Right hindlimb (tissue), 1 donor: ENCODE results near the gene SH2D3C.
A peak's percentile ranks its signal among the peaks of the same experiment; 100 is the strongest.

Experiments
- DNase-seq: peaks from one replicate; pipeline ENCODE4 v3.0.0-alpha.2; 2018

The SH2D3C gene

DNA sequence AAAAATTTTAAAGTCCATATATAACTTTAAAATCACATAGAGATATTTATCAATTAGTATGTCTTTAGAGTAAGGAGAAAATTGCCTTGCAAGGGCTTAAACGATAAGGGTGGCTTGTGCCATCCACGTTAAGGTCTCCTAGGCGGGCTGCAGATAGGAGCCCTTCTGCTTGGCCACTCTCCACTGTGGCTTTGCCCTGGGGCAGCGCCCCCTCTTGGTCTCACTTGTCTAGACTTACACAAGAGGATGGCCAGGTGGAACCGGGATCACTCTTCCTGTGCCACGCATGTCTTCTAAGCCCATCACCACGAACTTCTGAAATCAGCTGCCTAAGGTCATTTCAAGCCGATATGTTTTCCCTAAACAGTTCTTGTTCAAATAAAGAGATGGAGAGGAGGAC is 27.2 kb upstream of the SH2D3C start:
- no peak for DNase-seq

DNA sequence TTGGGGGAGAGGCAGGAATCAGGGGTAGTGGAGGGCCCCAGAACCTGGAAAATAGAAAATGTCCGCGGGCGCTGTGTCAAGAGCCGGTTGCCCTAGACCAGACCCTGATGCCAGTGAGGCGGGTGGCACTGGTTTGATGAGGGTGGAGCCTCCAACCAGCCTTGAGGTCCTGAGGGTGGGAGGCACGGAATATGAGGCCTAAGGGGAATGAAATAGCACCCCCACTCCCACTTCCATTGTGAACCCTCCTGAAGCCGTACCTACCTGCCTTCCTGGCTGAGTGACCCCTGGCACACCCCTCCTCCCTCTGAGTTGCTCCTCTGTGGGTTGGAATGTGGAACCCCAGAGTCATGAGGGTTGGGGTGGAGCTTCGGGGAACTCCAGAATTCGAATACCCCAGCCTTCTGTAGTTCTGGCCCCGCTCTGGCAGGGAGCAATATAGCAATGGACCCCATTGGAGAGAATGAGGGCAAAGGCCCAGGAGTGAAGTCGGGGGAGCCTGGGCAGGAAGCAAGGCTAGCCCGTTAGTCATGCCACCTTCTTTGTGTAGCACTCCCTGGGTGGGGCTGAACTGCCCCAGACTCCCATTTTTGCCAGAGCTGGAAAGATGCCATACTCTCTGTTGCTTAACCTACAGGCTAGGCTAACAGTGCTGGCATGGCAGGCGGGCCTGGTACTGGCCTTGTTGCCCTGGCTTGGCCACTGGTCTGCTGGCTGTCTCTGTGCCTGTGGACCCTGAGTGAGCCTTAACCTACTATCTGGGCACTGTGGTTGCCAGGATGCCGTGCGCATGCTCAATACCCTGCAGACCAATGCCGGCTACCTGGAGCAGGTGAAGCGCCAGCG is 25.3 kb upstream of the SH2D3C start:
- DNase-seq: no peak

DNA sequence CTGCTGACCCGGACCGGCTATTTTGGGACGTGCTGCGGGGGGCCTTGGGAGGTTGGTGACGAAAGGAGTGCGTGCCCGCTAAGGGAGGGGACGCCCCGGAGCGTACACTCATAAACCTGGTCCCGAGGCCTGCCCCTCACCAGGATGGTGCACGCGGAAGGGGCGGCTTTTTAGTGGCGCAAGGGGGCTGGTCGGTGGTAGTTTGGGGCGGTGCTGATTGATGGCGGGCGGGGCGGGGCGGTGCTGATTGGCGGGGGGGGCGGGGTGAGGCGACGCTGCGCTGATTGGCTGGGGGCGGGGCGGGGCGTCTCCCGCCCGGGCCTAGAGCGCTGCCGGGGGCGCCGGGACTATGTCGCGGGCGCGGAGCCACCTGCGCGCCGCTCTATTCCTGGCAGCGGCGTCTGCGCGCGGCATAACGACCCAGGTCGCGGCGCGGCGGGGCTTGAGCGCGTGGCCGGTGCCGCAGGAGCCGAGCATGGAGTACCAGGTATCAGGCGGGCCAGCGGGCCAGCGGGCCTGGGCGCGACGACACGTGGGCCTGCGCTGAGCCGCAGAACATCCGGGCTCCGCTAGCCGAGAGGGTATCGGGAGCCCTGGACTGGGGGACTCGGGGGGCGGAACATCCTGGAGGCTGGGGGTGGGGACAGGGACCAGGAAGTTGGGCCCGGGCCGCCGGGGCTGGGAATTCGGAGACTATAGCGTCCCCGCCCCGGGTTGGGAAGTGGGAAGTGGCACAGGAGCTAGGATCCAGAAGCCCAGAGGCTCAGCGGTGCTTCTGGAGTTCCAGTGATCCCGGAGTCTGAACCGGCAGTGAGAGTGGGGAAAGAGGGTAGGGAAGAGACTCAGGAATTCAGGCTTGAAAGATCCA is 24.3 kb upstream of the SH2D3C start, which contains the start of gene FPGS:
TSS of gene FPGS (plus strand) at position 307 of the 868 bp plus-strand sequence. CDS start at position 350, 43 bp downstream.
- peak; percentile 94 for DNase-seq

DNA sequence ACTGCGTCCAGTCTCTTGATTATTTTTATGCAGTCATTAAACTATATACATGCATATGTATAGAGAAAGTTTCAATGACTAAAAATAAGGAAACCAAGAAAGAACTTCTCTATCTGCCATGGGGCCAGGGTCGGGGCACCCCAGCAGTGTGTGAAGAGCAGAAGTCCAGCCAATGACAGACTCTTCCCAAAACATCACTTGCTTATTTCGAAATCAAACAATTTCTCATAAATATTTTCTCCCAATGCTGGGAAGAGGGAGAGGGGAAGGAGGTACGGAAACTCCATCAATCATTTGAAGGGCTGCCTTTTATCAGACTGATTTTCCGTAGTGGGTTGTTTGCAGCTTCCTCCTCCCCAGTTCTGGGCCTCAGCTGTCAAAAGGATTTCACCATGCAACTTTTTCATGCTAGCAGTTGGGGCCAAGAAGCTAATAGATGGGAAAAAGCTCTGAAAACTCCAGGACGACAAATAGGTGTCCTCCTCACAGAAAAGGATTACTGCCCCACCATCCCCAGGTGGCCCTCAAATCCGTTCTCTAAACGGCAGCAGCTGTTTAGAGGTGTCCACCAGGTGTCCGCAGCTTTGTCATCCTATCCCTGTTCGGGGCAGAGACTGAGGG is 23.6 kb upstream of the SH2D3C start:
- DNase-seq: no peak

DNA sequence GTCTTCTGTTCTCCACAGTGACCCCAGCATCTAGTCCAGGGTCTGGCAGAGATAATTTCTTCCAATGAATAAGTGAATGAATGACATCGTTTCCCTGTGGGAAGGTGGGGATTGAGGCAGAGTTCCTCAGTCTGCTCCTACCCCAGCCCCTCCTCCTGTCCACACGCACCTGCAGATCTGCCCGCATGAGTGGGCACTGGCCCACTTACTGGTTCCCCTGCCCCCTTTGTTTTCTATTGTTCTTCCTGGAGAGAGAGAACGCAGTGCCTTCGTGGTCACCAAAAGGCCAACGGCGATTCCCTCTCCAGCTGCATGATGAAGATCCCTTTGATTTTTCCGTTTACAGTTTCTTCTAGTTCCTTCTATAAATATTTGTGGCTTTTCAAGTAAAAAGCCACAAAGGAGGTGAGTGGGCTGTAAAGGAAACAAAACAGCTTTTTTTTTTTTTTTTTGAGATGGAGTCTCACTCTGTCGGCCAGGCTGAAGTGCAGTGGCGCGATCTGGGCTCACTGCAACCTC is 18.4 kb upstream of the SH2D3C start:
- no peak for DNase-seq

DNA sequence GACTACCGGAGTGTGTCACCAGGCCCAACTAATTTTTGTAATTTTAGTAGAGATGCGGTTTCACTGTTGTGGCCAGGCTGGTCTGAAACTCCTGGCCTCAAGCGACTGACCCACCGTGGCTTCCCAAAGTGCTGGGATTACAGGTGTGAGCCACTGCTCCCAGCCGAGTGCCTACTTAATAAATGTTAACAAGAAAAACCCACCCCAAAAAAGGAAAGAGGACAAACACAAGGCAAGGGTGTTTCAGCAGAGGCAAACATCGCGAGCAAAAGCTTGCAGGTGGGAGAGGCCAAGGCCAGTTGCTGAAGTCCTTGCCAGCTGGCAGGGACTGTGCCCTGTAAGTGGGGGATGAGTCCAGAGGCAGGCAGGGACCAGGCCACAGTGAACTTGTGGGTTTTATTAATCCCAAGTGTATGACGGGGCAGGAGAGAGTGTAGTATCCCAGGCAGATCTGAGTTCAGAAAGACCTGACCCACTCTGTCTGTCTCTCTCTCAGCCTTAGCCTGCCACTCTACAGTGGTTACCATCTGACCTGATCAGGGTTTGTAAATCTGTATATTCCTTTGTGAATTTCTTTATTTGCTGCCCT is 17.9 kb upstream of the SH2D3C start:
- no peak for DNase-seq

DNA sequence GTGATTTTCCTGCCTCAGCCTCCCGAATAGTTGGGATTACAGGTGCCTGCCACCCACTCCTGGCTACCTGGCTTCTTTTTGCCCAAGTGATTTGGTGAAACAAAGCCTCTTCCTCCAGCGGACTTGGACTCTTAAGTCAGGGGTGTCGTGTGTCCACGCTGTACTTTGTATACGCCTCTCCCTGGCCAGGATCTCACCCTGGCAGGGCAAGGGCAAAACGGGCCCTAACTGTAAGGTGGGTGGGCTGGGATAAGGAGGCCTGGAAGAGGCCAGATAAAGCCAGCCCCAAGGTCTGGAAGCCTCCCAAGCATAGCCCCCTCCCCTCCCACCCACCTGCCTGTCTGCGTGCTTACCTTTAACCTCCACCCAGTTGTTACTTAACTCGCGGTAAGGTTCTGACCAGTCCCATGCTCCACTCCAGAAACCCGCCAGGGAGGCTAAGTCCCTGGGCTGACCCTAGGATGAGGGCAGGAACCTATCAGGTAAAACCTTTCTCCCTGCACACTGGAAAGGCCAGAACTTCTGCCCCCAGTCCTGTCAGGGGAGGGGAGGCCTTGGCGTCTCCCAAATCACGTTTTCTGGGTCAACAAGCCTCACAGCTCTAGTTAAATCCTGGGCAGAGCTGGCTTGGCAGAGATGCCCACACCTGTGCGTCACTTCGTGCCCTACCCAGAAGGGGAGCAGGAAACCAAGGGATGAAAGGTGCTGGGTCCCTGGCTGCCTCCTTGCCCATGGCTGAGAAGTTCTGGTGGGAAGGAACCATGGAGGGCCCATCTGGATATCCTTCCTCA is 15.7 kb upstream of the SH2D3C start:
- no peak for DNase-seq

DNA sequence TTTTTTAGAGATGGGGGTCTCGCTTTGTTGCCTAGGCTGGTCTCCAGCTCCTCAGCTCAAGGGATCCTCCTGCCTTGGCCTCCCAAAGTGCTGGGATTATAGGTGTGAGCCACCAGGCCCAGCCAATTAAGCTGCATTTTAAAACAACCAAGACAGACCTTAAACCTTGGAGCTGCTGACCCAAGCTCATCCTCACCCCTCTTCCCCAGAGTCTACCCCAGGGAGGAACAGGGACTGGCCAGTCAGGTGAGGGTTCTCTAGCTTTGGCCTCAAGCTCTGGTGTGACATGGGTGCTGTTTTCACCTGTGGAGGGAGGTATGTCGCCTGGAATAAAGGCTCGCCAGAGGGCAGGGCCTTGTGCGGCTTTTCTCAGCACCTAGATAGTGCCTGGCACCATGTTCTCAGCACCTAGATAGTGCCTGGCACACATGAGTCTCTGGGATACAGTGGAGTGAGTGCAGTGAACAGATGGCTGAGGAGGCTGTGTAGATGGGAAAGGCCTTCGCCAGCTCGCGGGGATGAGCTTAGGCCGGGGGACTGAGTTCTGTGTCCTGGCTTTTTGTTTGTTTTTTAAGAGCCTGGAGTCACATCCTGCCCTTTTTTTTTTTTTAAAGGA is 14.7 kb upstream of the SH2D3C start:
- no peak for DNase-seq

DNA sequence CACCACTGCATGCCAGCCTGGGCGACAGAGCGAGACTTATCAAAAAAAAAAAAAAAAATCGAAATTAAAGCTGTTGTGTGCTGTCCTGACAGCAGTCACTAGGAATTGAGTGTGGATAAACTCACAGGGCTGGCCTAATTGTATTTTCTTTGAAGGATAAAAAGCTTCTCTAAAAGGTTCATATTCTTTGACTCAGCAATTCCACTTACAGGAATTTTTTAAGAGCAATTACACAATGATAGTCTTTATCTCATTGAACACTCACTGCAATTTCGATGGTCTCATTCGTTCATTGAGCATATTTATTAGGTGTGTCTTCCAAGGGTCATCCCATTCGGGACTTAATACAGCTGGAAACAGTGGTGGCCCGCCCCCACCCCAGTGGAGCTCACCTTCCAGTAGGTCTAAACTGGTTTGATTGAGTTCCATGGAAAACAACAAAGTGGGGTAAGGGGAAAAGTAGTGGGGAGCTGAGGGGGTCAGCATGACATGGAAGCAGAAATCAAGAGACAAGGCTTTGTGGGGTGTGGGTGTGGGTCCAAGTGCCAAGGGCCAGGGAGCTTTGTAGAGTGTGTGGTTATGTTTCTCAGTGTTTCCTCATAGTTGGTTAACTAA is 14.1 kb upstream of the SH2D3C start:
- no peak for DNase-seq

DNA sequence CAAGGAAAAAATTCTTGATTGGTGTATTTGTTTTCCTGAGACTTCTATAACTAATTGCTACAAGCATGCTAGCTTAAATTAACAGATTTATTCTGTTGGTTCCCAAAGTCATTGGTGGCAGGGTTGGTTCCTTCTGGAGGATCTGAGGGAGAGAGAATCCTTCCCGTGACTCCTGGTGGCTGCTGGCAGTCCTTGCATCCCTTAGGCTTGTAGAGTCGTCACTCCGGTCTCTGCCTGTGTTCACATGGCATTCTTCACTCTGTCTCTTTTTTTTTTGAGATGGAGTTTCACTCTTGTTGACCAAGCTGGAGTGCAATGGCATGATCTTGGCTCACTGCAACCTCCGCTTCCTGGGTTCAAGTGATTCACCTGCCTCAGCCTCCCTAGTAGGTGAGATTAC is 12.6 kb upstream of the SH2D3C start:
- no peak for DNase-seq

DNA sequence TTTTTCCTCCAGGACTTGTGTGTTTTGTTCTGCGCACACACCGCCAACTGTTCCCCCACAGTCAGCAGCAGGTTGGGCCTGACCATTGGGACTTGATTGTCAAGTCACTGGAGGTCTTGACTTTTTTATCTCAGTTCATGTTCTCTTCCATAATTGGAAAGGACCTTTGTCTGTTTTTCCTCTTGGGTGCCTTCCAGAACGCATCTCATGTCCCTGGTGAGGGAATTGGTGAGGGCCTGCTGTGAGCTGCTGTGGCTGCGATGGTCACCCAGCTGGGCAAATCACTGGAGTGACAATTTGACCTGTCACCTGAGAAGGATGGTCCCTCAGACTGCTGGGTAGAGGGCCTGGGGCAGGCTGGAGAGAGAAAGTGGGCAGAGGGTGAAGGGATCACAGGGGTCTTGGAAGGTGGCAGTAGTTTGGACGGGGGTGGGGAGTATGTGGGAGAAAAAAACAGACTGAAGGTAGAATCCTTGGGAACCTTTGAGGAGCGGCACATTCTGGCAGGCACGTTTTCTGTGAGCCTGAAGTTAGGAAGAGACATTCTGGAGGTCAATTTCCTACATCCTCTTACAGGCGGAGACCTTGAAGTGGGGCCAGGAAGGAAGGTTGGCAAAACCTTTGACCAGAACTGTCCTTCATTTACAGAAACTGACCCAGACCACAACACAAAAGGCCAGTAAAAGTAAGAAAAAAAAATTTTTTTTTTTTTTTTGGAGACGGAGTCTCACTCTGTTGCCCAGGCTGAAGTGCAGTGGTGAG is 11.8 kb upstream of the SH2D3C start:
- no peak for DNase-seq

DNA sequence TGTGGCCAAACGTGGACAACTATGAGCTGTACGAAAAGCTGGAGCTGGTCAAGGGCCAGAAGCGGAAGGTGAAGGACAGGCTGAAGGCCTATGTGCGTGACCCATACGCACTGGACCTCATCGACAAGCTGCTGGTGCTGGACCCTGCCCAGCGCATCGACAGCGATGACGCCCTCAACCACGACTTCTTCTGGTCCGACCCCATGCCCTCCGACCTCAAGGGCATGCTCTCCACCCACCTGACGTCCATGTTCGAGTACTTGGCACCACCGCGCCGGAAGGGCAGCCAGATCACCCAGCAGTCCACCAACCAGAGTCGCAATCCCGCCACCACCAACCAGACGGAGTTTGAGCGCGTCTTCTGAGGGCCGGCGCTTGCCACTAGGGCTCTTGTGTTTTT is 10.7 kb upstream of the SH2D3C start:
- no peak for DNase-seq

DNA sequence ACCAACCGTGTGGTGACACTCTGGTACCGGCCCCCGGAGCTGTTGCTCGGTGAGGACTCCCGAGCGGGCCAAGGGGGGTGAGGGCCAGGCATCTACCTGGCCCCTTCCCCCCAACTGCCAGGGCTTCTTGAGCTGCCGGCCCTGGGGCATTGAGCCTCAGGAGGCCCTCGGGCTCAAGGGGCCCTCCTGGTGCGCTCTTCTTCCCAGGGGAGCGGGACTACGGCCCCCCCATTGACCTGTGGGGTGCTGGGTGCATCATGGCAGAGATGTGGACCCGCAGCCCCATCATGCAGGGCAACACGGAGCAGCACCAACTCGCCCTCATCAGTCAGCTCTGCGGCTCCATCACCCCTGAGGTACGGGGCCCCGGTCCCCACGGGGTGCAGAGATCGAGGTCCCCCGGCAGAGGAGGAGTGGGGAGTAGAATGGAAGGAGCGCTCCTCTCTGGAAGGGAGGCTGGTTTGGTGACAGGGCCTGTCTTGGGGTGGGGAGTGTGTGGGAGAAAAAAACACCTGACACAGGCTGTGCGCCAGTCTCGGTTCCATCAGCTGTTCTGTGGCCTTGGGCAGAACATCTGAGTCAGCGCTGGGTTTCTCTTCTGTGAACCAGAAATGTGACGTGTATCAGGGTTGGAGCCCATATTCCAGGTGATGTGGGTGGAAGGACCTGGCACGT is 10.0 kb upstream of the SH2D3C start:
- no peak for DNase-seq

DNA sequence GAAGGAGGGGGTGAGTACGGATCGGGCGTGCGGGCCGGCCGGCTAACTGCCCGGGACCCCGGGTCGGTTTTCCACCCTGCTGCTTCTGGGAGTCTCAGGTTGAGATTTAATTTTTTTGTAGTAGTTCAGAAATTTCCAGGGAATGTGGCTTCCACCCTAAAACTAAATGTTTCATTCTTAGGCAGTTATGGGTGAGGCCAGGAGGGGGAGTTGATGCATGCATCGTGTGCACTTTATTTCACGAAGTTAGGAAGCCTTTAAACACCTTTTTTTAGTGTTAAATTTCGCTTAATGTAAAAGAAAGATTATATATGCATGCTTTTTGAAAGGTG is 8.3 kb upstream of the SH2D3C start:
- no peak for DNase-seq

DNA sequence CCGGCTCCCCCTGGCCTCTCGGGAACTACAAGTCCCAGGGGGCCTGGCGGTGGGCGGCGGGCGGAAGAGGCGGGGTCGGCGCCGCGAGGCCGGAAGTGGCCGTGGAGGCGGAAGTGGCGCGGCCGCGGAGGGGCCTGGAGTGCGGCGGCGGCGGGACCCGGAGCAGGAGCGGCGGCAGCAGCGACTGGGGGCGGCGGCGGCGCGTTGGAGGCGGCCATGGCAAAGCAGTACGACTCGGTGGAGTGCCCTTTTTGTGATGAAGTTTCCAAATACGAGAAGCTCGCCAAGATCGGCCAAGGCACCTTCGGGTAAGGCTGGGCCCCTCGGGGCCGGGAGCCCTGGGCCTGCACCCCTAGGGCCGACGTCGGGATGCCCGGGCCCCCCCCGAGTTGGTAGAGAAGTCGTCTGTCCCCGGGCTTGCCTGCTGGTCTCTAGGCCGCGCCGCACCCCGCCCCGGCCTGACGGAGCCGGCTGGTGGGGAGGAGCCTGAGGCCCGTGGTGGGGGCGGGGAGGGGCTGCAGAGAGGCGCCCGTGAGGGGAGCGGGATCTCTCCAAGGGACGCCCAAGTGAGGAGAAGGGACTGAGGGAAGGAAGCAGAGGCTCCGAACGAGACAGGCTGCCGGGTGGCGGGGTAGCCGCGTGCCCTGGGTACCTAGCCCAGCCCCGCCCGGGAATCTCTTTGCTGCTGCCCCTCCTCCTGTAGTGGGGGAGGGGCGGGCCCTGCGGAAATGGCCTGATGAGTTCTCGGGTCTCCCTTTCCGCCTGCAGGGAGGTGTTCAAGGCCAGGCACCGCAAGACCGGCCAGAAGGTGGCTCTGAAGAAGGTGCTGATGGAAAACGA is 7.7 kb upstream of the SH2D3C start, which contains the start of gene CDK9:
TSS of gene CDK9 (plus strand) at position 102 of the 840 bp plus-strand sequence. CDS start at position 217, 115 bp downstream.
- DNase-seq: peak; percentile 94

DNA sequence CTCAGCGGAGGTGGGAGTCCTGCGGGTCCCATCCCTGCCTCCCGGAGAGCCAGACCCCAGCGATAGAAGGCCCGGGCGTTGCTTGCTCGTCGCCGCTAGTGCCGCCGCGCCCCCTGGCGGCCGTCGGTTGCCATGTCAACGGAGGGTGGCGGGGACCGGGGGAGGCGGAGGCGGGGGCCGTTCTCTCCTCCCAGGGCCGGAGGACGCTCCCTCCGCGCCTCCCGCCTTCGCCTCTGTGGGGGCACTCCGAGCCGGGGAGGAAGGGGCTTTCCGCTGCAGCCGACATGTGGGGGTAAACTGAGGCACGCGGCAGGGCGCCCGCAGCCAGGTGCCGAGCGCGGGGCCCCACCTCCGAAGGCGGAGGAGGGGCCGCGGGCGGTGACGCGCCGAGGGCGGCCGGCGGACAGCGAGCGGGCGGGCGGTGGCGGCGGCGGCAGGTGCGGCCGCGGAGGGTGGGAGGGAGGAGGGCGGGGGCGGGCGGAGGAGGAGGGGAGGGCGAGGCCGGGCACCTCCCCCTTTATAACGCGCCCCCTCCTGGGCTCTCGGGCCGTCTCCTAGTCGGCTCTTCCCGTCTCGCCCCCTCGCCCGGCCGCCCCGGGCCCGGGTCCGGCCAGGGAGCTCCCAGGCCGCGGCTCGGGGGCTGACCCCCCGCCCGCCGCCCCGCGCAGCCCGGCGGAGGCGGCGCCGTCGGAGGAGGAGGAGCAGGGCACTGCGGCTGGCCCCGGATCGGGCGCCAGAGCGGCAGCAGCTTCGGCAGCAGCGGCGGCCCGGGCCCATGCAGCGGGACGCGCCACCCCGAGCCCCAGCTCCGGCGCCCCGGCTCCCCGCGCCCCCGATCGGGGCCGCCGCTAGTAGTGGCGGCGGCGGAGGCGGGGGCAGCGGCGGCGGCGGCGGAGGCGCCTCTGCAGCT is 6.8 kb upstream of the SH2D3C start:
- DNase-seq: peak; percentile 94
